ENCODE measurements around the gene FRMD1.

DNA sequence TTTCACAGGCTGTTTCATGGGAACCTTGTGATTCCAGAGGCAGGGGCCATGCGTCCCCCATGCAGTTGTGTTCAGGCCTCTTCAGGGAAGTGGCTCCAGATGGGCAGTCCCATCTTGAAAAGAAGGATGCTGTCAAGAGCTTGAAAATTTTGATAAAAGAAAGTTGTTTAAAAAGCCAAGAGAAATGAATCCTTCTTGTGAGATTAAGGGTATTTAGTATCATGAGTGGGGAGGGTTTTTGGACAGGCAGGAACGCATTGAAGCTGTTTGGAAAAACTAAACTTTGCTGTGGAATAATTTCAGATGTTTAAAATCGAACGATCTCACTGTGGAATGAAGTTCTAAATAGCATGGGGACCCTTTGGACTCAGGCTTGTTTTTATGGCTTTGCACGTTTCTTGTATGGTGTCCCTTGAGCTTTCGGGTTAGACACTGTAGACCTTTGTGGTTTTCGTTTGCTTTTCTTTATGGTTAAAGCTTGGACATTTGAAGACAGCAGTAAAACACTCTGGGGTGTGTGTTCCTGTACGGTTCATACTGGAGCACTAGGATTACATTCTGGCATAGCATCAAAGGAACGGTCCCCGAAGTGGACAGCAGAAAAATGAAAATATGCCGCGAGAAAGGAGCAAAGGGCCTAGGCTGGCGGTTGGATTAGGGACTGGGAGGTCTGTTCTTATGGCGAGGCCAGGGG, 63.4 kb downstream of the FRMD1 start:
- TF ChIP-seq, protein P1, sequence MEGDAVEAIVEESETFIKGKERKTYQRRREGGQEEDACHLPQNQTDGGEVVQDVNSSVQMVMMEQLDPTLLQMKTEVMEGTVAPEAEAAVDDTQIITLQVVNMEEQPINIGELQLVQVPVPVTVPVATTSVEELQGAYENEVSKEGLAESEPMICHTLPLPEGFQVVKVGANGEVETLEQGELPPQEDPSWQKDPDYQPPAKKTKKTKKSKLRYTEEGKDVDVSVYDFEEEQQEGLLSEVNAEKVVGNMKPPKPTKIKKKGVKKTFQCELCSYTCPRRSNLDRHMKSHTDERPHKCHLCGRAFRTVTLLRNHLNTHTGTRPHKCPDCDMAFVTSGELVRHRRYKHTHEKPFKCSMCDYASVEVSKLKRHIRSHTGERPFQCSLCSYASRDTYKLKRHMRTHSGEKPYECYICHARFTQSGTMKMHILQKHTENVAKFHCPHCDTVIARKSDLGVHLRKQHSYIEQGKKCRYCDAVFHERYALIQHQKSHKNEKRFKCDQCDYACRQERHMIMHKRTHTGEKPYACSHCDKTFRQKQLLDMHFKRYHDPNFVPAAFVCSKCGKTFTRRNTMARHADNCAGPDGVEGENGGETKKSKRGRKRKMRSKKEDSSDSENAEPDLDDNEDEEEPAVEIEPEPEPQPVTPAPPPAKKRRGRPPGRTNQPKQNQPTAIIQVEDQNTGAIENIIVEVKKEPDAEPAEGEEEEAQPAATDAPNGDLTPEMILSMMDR (IDR thresholded peaks at IDR 0.05 in 4 of 5, conservative IDR thresholded peaks at IDR 0.05 in 1 of 5): no peak
- no peak for TF ChIP-seq POLR2A (IDR thresholded peaks at IDR 0.05)

Data from gastrocnemius medialis (tissue), 4 donors.